ENCODE measurements around the gene NTM.

Gene NTM

GRCh38 chr11:131912134-131912533, 541.7 kb downstream of the NTM start:
- TF ChIP-seq CTCF (IDR thresholded peaks at IDR 0.05; ENCODE audit: control insufficient read depth, extremely low read depth, insufficient read depth) = no peak
- no peak overlapping the region for H3K4me3 ChIP-seq (ENCODE audit: low read depth, low read length)
- no peak for DNase-seq (ENCODE audit: low read depth)

- no peak overlapping the region for H3K4me3 ChIP-seq (ENCODE audit: low read depth, low read length)
- no peak for DNase-seq (ENCODE audit: low read depth)
- no peak for TF ChIP-seq CTCF (IDR thresholded peaks at IDR 0.05; ENCODE audit: control insufficient read depth, extremely low read depth, insufficient read depth)
Measured at GRCh38 chr11:131913267-131913666, 542.9 kb downstream of the NTM start.

- TF ChIP-seq CTCF (IDR thresholded peaks at IDR 0.05; ENCODE audit: control insufficient read depth, extremely low read depth, insufficient read depth) = no peak
- no peak for DNase-seq (ENCODE audit: low read depth)
- H3K4me3 ChIP-seq (ENCODE audit: low read depth, low read length) = no peak overlapping the region
Measured at GRCh38 chr11:131914361-131914774, 544.0 kb downstream of the NTM start.

- DNase-seq (ENCODE audit: low read depth) = no peak
- TF ChIP-seq CTCF (IDR thresholded peaks at IDR 0.05; ENCODE audit: control insufficient read depth, extremely low read depth, insufficient read depth) = no peak
Measured at GRCh38 chr11:131916638-131917037, 546.2 kb downstream of the NTM start.

GRCh38 chr11:131917634-131918384, 547.4 kb downstream of the NTM start:
- DNase-seq (ENCODE audit: low read depth) = no peak
- no peak for TF ChIP-seq CTCF (IDR thresholded peaks at IDR 0.05; ENCODE audit: control insufficient read depth, extremely low read depth, insufficient read depth)
- no peak overlapping the region for H3K4me3 ChIP-seq (ENCODE audit: low read depth, low read length)

More at GRCh38 chr11:131916638-131917037, 546.2 kb downstream of the NTM start:
- no peak overlapping the region for H3K4me3 ChIP-seq (ENCODE audit: low read depth, low read length)

GRCh38 chr11:131918663-131919062, 548.2 kb downstream of the NTM start:
- no peak overlapping the region for H3K4me3 ChIP-seq (ENCODE audit: low read depth, low read length)
- no peak for TF ChIP-seq CTCF (IDR thresholded peaks at IDR 0.05; ENCODE audit: control insufficient read depth, extremely low read depth, insufficient read depth)
- DNase-seq (ENCODE audit: low read depth) = no peak

GRCh38 chr11:131922220-131922619, 551.8 kb downstream of the NTM start:
- TF ChIP-seq CTCF (IDR thresholded peaks at IDR 0.05; ENCODE audit: control insufficient read depth, extremely low read depth, insufficient read depth) = no peak
- DNase-seq (ENCODE audit: low read depth) = no peak
- no peak overlapping the region for H3K4me3 ChIP-seq (ENCODE audit: low read depth, low read length)
